ENCODE results near the gene RHOC. TPM values are rescaled to one million over a fixed set of nuclear protein-coding genes. Genes with fewer than 3 reads are reported as not detected.

RHOC gene
- total and polyA plus RNA-seq, 3 donors from 2014 or later: 191 to 294 (median 225) TPM

DNA sequence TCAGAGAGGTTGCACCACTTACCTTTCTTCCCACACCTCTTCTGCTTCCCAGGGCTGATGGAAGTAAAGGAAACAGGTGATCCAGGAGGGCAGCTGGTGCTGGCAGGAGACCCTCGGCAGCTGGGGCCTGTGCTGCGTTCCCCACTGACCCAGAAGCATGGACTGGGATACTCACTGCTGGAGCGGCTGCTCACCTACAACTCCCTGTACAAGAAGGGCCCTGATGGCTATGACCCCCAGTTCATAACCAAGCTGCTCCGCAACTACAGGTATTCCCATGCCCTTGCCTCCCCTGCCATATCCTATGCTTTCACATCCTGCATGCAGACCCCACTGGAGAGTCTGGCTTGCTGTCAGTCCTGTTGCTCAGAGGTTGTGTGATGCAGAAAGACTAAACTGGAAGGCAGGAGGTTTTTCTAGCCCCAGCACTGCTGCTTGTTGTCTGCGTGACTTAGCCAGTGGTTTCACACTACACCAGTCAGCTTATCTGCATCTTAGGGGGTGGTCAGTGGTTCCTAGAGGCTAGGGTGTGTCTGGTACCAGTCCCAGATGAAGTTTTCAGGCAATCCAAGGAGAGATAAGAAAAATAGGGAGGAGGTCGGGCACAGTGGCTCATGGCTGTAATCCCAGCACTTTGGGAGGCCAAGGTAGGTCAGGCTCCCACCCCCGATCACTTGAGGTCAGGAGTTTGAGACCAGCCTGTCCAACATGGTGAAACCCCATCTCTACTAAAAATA lies 10.2 kb downstream of the RHOC start:
- Histone ChIP-seq H3K4me3 (no peak overlapping the region), H3K27me3 (no peaks in the 10 kb centered on the region), H3K27ac (no peak overlapping the region), H3K4me1 (peaks cover 40% of the 10 kb centered on the region), H3K9me3 (no peaks in the 10 kb centered on the region), H3K36me3 (ENCODE audit: low read depth, missing control alignments) (no peaks in the 10 kb centered on the region)
- intact Hi-C loops (cut with DNase I; ENCODE audit: low total_unique reads): no loop called here
- no peak for DNase-seq
- no peak for TF ChIP-seq POLR2A (IDR thresholded peaks at IDR 0.05)
- TF ChIP-seq, protein P1, sequence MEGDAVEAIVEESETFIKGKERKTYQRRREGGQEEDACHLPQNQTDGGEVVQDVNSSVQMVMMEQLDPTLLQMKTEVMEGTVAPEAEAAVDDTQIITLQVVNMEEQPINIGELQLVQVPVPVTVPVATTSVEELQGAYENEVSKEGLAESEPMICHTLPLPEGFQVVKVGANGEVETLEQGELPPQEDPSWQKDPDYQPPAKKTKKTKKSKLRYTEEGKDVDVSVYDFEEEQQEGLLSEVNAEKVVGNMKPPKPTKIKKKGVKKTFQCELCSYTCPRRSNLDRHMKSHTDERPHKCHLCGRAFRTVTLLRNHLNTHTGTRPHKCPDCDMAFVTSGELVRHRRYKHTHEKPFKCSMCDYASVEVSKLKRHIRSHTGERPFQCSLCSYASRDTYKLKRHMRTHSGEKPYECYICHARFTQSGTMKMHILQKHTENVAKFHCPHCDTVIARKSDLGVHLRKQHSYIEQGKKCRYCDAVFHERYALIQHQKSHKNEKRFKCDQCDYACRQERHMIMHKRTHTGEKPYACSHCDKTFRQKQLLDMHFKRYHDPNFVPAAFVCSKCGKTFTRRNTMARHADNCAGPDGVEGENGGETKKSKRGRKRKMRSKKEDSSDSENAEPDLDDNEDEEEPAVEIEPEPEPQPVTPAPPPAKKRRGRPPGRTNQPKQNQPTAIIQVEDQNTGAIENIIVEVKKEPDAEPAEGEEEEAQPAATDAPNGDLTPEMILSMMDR (IDR thresholded peaks at IDR 0.05): no peak
- 83 to 89% methylated on average over 7 of the region's 7 CpGs for WGBS, 2 donors

DNA sequence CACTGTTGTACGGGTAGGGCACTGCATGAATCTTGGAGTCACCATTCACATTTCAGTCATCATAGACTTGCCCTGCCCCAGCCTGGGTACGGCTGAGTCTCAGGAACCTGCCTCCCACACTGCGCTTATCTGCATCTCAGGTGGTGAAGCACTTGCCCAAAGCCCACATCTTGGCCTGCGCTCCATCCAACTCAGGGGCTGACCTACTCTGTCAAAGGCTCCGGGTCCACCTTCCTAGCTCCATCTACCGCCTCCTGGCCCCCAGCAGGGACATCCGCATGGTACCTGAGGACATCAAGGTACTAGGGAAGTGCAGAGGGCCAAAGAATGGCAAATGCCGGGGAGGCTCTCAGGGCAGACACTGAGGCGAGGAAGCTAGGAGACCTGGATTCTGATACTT lies 11.7 kb downstream of the RHOC start:
- no peak overlapping the region for H3K27ac ChIP-seq
- 90 to 95% methylated on average over 9 of the region's 9 CpGs for WGBS, 2 donors
- H3K4me1 ChIP-seq: peaks cover 25% of the 10 kb centered on the region
- no peaks in the 10 kb centered on the region for H3K9me3 ChIP-seq
- intact Hi-C loops (cut with DNase I; ENCODE audit: low total_unique reads): no loop called here
- no peak for DNase-seq
- H3K36me3 ChIP-seq (ENCODE audit: low read depth, missing control alignments): no peaks in the 10 kb centered on the region
- no peaks in the 10 kb centered on the region for H3K27me3 ChIP-seq
- TF ChIP-seq POLR2A (IDR thresholded peaks at IDR 0.05): no peak
- TF ChIP-seq, protein P1 (IDR thresholded peaks at IDR 0.05): no peak
- no peak overlapping the region for H3K4me3 ChIP-seq

DNA sequence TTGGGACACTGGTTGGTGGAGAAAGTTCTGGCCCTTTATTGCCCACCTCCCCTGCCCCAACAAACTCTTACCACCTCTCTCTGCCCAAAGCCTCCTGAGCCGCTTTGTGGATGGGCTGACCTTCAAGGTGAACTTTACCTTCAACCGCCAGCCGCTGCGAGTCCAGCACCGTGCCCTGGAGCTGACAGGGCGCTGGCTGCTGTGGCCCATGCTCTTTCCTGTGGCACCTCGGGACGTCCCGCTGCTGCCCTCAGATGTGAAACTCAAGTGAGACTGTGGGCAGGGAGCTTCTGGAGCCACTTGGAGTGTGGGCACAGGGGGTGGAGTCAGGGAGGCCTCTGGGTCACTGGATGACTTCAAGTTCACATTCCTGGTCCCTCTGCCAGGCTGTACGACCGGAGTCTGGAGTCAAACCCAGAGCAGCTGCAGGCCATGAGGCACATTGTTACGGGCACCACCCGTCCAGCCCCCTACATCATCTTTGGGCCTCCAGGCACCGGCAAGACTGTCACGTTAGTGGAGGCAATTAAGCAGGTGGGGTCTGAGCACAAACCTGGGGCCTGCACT lies 12.5 kb downstream of the RHOC start:
- H3K36me3 ChIP-seq (ENCODE audit: low read depth, missing control alignments): no peaks in the 10 kb centered on the region
- H3K27ac ChIP-seq: no peak overlapping the region
- H3K4me1 ChIP-seq: peaks cover 17% of the 10 kb centered on the region
- no peaks in the 10 kb centered on the region for H3K9me3 ChIP-seq
- no peak overlapping the region for H3K4me3 ChIP-seq
- TF ChIP-seq, protein P1 (IDR thresholded peaks at IDR 0.05): no peak
- no peak for TF ChIP-seq POLR2A (IDR thresholded peaks at IDR 0.05)
- DNase-seq: no peak
- intact Hi-C loops (cut with DNase I; ENCODE audit: low total_unique reads): no loop called here
- no peaks in the 10 kb centered on the region for H3K27me3 ChIP-seq
- WGBS, 2 donors: 84 to 94% methylated on average over 8 to 15 of the region's 15 CpGs

DNA sequence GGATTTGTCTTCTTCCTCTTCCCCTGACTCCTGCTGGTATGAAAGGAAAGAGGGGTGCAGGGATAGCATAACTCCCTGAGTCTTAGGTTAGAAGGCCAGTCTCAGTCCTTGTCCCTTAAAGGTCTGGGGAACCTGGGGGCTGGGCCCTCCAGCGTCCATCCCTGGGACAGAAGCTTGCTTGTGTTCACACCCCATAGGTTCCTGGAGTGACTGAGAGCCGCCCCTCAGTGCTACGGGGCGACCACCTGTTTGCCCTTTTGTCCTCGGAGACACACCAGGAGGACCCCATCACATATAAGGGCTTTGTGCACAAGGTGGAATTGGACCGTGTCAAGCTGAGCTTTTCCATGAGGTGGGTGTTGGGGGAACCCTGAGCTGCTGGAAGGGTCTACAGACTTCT lies 13.1 kb downstream of the RHOC start:
- Histone ChIP-seq H3K4me1 (peaks cover 14% of the 10 kb centered on the region), H3K4me3 (no peak overlapping the region), H3K36me3 (ENCODE audit: low read depth, missing control alignments) (no peaks in the 10 kb centered on the region), H3K27ac (no peak overlapping the region), H3K27me3 (no peaks in the 10 kb centered on the region), H3K9me3 (no peaks in the 10 kb centered on the region)
- TF ChIP-seq POLR2A (IDR thresholded peaks at IDR 0.05): no peak
- TF ChIP-seq, protein P1 (IDR thresholded peaks at IDR 0.05): no peak
- 90 to 91% methylated on average over 5 to 6 of the region's 6 CpGs for WGBS, 2 donors
- intact Hi-C loops (cut with DNase I; ENCODE audit: low total_unique reads): no loop called here
- no peak for DNase-seq

DNA sequence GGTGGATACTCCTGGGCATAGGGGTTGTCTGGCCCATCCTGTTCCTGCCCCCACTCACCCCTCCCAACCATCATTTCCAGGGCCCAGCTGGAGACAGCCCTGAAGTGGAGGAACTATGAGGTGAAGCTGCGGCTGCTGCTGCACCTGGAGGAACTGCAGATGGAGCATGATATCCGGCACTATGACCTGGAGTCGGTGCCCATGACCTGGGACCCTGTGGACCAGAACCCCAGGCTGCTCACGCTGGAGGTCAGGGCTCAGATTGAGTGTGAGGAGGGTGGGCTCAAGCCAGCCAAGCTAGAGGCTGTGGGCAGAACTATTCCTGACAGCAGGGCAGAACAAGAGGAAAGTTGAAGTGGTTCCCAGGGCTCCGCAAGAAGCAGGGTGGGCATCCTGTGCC lies 14.2 kb downstream of the RHOC start:
- no peak overlapping the region for H3K27ac ChIP-seq
- WGBS, 2 donors: 90 to 92% methylated on average over 5 of the region's 5 CpGs
- no peaks in the 10 kb centered on the region for H3K36me3 ChIP-seq (ENCODE audit: low read depth, missing control alignments)
- DNase-seq: no peak
- no peaks in the 10 kb centered on the region for H3K9me3 ChIP-seq
- TF ChIP-seq, protein P1 (IDR thresholded peaks at IDR 0.05): no peak
- TF ChIP-seq POLR2A (IDR thresholded peaks at IDR 0.05): no peak
- intact Hi-C loops (cut with DNase I; ENCODE audit: low total_unique reads): no loop called here
- H3K4me1 ChIP-seq: peaks cover 12% of the 10 kb centered on the region
- H3K27me3 ChIP-seq: no peaks in the 10 kb centered on the region
- H3K4me3 ChIP-seq: no peak overlapping the region
